ENCODE measurements around the gene SPG21.

SPG21 gene

GRCh38 chr15:65004993-65005392 is 15.3 kb upstream of the SPG21 start:
- Histone ChIP-seq H3K4me1 (ENCODE audit: control insufficient read depth, insufficient read depth, low read length) (no peaks in the 10 kb centered on the region), H3K27ac (ENCODE audit: extremely low read depth, low read depth, low read length) (no peak overlapping the region), H3K36me3 (ENCODE audit: control insufficient read depth in 2 of 2, insufficient read depth in 1 of 2, low read length in 2 of 2) (peaks cover 3 to 18% of the 10 kb centered on the region in 2 experiments; a peak in 2 of 3 replicates), H3K4me3 (ENCODE audit: low read depth, low read length) (no peak overlapping the region), H3K9me3 (ENCODE audit: control insufficient read depth, insufficient read depth, low read depth, low read length) (no peaks in the 10 kb centered on the region)
- CTCF ChIA-PET = no interaction called here
- POLR2A ChIA-PET = interaction anchor here (1.1 kb wide), 1 partner anchor 29 kb away, joined by 3 read pairs; no protein-coding TSS in a partner anchor
- TF ChIP-seq, protein P1, sequence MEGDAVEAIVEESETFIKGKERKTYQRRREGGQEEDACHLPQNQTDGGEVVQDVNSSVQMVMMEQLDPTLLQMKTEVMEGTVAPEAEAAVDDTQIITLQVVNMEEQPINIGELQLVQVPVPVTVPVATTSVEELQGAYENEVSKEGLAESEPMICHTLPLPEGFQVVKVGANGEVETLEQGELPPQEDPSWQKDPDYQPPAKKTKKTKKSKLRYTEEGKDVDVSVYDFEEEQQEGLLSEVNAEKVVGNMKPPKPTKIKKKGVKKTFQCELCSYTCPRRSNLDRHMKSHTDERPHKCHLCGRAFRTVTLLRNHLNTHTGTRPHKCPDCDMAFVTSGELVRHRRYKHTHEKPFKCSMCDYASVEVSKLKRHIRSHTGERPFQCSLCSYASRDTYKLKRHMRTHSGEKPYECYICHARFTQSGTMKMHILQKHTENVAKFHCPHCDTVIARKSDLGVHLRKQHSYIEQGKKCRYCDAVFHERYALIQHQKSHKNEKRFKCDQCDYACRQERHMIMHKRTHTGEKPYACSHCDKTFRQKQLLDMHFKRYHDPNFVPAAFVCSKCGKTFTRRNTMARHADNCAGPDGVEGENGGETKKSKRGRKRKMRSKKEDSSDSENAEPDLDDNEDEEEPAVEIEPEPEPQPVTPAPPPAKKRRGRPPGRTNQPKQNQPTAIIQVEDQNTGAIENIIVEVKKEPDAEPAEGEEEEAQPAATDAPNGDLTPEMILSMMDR (tag by site-specific recombination; IDR thresholded peaks at IDR 0.05) = no peak
- TF ChIP-seq ZBTB21 (tag by site-specific recombination; IDR thresholded peaks at IDR 0.05) (no peak), ZNF561 (tag by site-specific recombination; IDR thresholded peaks at IDR 0.05; ENCODE audit: borderline replicate concordance) (no peak), ZBTB11 (tag by site-specific recombination; conservative IDR thresholded peaks at IDR 0.05; ENCODE audit: low read depth) (no peak)

- CTCF ChIA-PET = interaction anchor here (0.7 kb wide), 1 partner anchor 564 kb away, joined by 7 read pairs; no protein-coding TSS in a partner anchor
Measured at GRCh38 chr15:64997745-64998375, 8.1 kb upstream of the SPG21 start.

DNA sequence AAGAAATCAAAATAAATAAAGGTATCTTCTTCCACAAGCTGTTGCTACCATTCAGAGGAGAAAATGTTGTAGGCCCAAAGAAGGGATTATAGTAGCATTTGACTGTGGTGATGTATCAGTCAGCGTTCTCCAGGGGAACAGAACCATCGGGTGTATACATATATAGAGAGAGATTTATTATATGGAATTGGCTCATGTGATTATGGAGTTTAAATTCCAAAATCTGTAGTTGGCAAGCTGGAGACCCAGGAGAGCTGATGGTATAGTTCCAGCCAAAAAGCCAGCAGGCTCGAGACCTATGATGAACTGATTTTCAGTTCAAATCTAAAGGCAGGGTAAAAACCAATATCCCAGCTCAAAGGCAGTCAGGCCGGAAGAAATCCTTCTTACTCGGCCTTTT is 7.4 kb upstream of the SPG21 start:
- no peaks in the 10 kb centered on the region for H3K4me1 ChIP-seq (ENCODE audit: control insufficient read depth, insufficient read depth, low read length)
- ChIA-PET POLR2A (no interaction called here), CTCF (no interaction called here)
- H3K4me3 ChIP-seq (ENCODE audit: low read depth, low read length) = no peak overlapping the region
- H3K9me3 ChIP-seq (ENCODE audit: control insufficient read depth, insufficient read depth, low read depth, low read length) = no peaks in the 10 kb centered on the region
- H3K36me3 ChIP-seq (ENCODE audit: control insufficient read depth in 2 of 2, insufficient read depth in 1 of 2, low read length in 2 of 2) = no peaks in the 10 kb centered on the region; a peak in 1 of 3 replicates
- H3K27ac ChIP-seq (ENCODE audit: extremely low read depth, low read depth, low read length) = no peak overlapping the region
- TF ChIP-seq SP7 (tag by site-specific recombination; IDR thresholded peaks at IDR 0.05) (no peak), SCRT2 (tag by site-specific recombination; IDR thresholded peaks at IDR 0.05) (no peak), ZNF792 (tag by site-specific recombination; IDR thresholded peaks at IDR 0.05) (no peak), ZNF280D (tag by site-specific recombination; IDR thresholded peaks at IDR 0.05) (no peak), ZNF548 (tag by site-specific recombination; IDR thresholded peaks at IDR 0.05) (no peak), ZNF133 (tag by site-specific recombination; IDR thresholded peaks at IDR 0.05) (no peak), ZNF677 (tag by site-specific recombination; IDR thresholded peaks at IDR 0.05) (no peak), ZNF248 (tag by site-specific recombination; IDR thresholded peaks at IDR 0.05) (no peak)

More at GRCh38 chr15:64997745-64998375, 8.1 kb upstream of the SPG21 start:
- Histone ChIP-seq H3K9me3 (ENCODE audit: control insufficient read depth, insufficient read depth, low read depth, low read length) (no peaks in the 10 kb centered on the region), H3K27ac (ENCODE audit: extremely low read depth, low read depth, low read length) (no peak overlapping the region), H3K4me3 (ENCODE audit: low read depth, low read length) (no peak overlapping the region), H3K4me1 (ENCODE audit: control insufficient read depth, insufficient read depth, low read length) (no peaks in the 10 kb centered on the region), H3K36me3 (ENCODE audit: control insufficient read depth in 2 of 2, insufficient read depth in 1 of 2, low read length in 2 of 2) (no peaks in the 10 kb centered on the region; a peak in 1 of 3 replicates)
- POLR2A ChIA-PET = no interaction called here
- TF ChIP-seq ZBTB20 (tag by site-specific recombination; IDR thresholded peaks at IDR 0.05) (no peak), ZNF76 (tag by site-specific recombination; IDR thresholded peaks at IDR 0.05; ENCODE audit: borderline replicate concordance, low read depth) (no peak), ZSCAN18 (tag by site-specific recombination; IDR thresholded peaks at IDR 0.05) (no peak), SP7 (tag by site-specific recombination; IDR thresholded peaks at IDR 0.05) (no peak), ZNF791 (tag by site-specific recombination; IDR thresholded peaks at IDR 0.05) (no peak), ZNF624 (tag by site-specific recombination; IDR thresholded peaks at IDR 0.05) (no peak)
- TF ChIP-seq, protein P2, sequence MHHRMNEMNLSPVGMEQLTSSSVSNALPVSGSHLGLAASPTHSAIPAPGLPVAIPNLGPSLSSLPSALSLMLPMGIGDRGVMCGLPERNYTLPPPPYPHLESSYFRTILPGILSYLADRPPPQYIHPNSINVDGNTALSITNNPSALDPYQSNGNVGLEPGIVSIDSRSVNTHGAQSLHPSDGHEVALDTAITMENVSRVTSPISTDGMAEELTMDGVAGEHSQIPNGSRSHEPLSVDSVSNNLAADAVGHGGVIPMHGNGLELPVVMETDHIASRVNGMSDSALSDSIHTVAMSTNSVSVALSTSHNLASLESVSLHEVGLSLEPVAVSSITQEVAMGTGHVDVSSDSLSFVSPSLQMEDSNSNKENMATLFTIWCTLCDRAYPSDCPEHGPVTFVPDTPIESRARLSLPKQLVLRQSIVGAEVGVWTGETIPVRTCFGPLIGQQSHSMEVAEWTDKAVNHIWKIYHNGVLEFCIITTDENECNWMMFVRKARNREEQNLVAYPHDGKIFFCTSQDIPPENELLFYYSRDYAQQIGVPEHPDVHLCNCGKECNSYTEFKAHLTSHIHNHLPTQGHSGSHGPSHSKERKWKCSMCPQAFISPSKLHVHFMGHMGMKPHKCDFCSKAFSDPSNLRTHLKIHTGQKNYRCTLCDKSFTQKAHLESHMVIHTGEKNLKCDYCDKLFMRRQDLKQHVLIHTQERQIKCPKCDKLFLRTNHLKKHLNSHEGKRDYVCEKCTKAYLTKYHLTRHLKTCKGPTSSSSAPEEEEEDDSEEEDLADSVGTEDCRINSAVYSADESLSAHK (tag by site-specific recombination; IDR thresholded peaks at IDR 0.05) = no peak
